HepG2 (cell line): Measurements from ENCODE around the gene DHRS7. TPM values are rescaled to one million over a fixed set of nuclear protein-coding genes. Genes with fewer than 3 reads are reported as not detected.

Experiments
- HDAC2 ChIP-seq: sonication (generic); formaldehyde crosslinking; IDR thresholded peaks from 2 replicates; pipeline ENCODE4 v1.4.0; 2020; ENCODE audit warnings: missing genetic modification reagents
- HOXA3 ChIP-seq: sonication (generic); formaldehyde crosslinking; IDR thresholded peaks from 2 replicates; pipeline ENCODE4 v1.5.0; 2020; ENCODE audit warnings: missing genetic modification reagents
- HOXA7 ChIP-seq: sonication (generic); formaldehyde crosslinking; IDR thresholded peaks from 2 replicates; pipeline ENCODE4 v1.8.1; 2022; ENCODE audit warnings: mild to moderate bottlenecking, missing genetic modification reagents, moderate library complexity
- PHF5A ChIP-seq: IDR thresholded peaks from one replicate; pipeline ENCODE4 v1.6.1; 2018; ENCODE audit warnings: low read depth, missing genetic modification reagents; ENCODE audit not compliant: unreplicated experiment
- TCF7L2 ChIP-seq: IDR thresholded peaks from 2 replicates; pipeline ENCODE4 v1.6.1; 2011; ENCODE audit warnings: mild to moderate bottlenecking, low read depth, low read length, moderate library complexity
- ZNF788 ChIP-seq: sonication (generic); formaldehyde crosslinking; IDR thresholded peaks from 2 replicates; pipeline ENCODE4 v1.5.0; 2020; ENCODE audit warnings: mild to moderate bottlenecking, missing genetic modification reagents, borderline replicate concordance
- polyA plus RNA-seq, 8 experiments: library from polyadenylated mRNA; depleted of rRNA in 3 of 8; stranded (reverse) in 7 of 8; unstranded in 1 of 8; fragments of >200 nt; fragmentation: Illumina TruSeq in 4 of 8; extraction: Trizol in 4 of 8; gene quantifications; 2 replicates each; pipeline versions ENCODE4 v1.2.1 to v1.2.3, GENCODE V29; 2011 to 2016; ENCODE audit warnings: low read depth in 4 of 8, missing spikeins in 1 of 8, mixed read lengths in 1 of 8; ENCODE audit not compliant: insufficient read depth in 1 of 8
- total RNA-seq, 5 experiments: library from RNA; depleted of rRNA; stranded (reverse); fragments of >200 nt; fragmentation: Illumina TruSeq; extraction: Trizol; gene quantifications; 2 replicates each; pipeline ENCODE4 v1.2.3, GENCODE V29; 2016; ENCODE audit warnings: low read depth in 1 of 5
- TF ChIP-seq, protein P1 (sequence below): sonication (generic); formaldehyde crosslinking; IDR thresholded peaks from 2 replicates; pipeline ENCODE4 v1.4.0; 2020; ENCODE audit warnings: mild to moderate bottlenecking, missing genetic modification reagents
- TF ChIP-seq, protein P2 (sequence below), 2 experiments: IDR thresholded peaks; 2 replicates each; pipeline ENCODE4 v1.6.1; 2011 to 2012; ENCODE audit warnings: low read length in 2 of 2, borderline replicate concordance in 1 of 2, low read depth in 1 of 2, mild to moderate bottlenecking in 1 of 2, moderate library complexity in 1 of 2
- TF ChIP-seq, protein P3 (sequence below): sonication (generic); formaldehyde crosslinking; IDR thresholded peaks from 2 replicates; pipeline ENCODE4 v1.4.0; 2020; ENCODE audit warnings: missing genetic modification reagents
- TF ChIP-seq, protein P4 (sequence below): sonication (generic); formaldehyde crosslinking; IDR thresholded peaks from 2 replicates; pipeline ENCODE4 v1.9.0; 2021; ENCODE audit warnings: missing genetic modification reagents, borderline replicate concordance

Gene DHRS7
- total and polyA plus RNA-seq, 2 of the 13 experiments (the other 11 are each of a cell fraction or from before 2014, with no cell fraction given) = 20.8 to 44.4 TPM

DNA sequence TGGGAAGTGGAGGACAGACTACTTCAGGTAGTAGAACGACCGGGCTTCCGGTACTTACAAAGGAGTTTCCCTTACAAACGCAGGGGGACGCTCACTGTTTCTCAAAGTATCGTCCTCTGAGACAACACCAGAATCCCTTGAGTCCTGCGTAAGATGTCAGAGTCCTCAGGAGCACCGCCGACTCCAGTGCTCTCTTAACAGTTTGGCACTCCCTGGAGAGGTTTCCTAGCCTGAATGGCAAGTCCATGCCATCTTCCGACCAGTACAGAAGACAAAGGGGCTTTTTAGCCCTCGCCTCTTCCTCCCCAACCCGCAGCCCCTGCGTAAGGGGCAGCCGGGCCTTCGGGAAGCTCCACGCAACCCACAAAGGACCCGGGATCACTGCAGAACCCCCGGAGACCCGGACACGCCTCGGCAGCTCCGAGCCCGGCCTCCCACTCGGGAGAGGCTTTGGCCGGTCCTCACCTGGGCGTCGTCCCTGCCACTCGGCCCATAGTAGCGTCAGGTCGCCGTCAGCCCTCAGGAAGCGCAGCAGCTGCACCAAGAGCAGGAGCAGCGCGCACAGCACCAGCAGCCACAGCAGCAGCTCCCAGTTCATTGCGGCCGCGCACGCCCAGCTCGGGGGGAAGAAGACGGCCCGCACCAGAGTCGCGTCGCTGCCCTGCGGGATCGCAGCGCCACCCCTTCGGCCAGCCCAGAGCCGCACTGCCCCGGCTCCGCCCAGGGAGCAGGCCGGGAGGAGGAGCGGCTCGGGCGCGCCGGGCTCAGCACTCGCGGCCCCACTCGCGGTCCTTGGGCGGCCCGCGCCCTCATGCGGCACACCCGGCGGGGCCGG, at the start of gene DHRS7 (continued):
- TF ChIP-seq, protein P1, sequence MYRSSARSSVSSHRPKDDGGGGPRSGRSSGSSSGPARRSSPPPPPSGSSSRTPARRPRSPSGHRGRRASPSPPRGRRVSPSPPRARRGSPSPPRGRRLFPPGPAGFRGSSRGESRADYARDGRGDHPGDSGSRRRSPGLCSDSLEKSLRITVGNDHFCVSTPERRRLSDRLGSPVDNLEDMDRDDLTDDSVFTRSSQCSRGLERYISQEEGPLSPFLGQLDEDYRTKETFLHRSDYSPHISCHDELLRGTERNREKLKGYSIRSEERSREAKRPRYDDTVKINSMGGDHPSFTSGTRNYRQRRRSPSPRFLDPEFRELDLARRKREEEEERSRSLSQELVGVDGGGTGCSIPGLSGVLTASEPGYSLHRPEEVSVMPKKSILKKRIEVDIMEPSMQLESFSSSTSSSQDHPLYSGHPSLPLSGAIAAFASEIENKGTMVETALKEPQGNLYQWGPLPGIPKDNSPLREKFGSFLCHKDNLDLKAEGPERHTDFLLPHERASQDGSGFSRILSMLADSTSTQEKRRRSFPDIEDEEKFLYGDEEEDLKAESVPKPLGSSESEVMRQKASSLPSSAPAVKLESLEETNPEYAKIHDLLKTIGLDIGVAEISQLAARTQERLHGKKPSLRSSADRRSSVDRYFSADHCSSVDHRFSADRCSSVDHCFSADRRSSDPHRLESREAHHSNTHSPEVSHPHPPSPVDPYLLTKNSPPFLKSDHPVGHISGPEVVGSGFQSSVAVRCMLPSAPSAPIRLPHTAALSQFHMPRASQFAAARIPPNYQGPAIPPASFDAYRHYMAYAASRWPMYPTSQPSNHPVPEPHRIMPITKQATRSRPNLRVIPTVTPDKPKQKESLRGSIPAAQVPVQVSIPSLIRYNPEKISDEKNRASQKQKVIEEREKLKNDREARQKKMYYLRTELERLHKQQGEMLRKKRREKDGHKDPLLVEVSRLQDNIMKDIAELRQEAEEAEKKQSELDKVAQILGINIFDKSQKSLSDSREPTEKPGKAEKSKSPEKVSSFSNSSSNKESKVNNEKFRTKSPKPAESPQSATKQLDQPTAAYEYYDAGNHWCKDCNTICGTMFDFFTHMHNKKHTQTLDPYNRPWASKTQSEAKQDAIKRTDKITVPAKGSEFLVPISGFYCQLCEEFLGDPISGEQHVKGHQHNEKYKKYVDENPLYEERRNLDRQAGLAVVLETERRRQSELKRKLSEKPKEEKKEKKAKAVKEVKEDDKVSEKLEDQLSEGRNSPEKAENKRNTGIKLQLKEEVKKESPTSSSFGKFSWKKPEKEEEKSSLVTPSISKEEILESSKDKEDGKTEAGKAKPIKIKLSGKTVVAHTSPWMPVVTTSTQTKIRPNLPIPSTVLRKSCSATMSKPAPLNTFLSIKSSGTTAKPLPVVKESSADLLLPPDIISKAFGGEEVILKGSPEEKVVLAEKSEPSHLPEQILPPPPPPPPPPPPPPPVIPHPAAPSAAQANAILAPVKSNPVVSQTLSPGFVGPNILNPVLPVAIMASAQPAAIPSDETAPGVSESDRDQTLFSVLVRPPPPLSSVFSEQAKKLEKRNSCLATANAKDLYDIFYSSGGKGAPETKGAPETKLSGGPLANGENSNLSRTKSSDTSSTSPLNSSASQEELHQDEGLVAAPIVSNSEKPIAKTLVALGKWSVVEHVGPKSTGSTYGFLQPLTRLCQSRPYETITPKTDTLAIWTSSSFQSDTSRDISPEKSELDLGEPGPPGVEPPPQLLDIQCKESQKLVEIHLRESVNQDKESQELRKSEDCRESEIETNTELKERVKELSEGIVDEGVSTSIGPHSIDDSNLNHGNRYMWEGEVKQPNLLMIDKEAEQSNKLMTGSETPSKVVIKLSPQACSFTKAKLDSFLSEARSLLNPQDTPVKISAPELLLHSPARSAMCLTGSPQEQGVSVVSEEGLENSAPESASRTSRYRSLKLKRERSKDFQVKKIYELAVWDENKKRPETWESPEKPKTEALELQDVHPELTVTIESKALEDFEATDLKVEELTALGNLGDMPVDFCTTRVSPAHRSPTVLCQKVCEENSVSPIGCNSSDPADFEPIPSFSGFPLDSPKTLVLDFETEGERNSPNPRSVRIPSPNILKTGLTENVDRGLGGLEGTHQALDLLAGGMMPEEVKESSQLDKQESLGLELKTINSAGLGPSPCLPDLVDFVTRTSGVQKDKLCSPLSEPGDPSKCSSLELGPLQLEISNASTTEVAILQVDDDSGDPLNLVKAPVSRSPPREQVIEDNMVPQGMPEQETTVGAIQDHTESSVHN (CRISPR knock-in tag) = 0 out of 2 replicates have a peak, but pooled peaks have one; percentile 20
- TF ChIP-seq TCF7L2 = no peak
- TF ChIP-seq, protein P2, sequence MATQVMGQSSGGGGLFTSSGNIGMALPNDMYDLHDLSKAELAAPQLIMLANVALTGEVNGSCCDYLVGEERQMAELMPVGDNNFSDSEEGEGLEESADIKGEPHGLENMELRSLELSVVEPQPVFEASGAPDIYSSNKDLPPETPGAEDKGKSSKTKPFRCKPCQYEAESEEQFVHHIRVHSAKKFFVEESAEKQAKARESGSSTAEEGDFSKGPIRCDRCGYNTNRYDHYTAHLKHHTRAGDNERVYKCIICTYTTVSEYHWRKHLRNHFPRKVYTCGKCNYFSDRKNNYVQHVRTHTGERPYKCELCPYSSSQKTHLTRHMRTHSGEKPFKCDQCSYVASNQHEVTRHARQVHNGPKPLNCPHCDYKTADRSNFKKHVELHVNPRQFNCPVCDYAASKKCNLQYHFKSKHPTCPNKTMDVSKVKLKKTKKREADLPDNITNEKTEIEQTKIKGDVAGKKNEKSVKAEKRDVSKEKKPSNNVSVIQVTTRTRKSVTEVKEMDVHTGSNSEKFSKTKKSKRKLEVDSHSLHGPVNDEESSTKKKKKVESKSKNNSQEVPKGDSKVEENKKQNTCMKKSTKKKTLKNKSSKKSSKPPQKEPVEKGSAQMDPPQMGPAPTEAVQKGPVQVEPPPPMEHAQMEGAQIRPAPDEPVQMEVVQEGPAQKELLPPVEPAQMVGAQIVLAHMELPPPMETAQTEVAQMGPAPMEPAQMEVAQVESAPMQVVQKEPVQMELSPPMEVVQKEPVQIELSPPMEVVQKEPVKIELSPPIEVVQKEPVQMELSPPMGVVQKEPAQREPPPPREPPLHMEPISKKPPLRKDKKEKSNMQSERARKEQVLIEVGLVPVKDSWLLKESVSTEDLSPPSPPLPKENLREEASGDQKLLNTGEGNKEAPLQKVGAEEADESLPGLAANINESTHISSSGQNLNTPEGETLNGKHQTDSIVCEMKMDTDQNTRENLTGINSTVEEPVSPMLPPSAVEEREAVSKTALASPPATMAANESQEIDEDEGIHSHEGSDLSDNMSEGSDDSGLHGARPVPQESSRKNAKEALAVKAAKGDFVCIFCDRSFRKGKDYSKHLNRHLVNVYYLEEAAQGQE (IDR thresholded peaks at IDR 0.05; ENCODE audit: borderline replicate concordance in 1 of 2, low read depth in 1 of 2, low read length in 2 of 2) = no peak
- no peak for TF ChIP-seq HOXA7 (CRISPR knock-in tag)
- TF ChIP-seq ZNF788 (CRISPR knock-in tag) = peak; percentile 69; the same call in 1 of the 2 replicates
- TF ChIP-seq, protein P3, sequence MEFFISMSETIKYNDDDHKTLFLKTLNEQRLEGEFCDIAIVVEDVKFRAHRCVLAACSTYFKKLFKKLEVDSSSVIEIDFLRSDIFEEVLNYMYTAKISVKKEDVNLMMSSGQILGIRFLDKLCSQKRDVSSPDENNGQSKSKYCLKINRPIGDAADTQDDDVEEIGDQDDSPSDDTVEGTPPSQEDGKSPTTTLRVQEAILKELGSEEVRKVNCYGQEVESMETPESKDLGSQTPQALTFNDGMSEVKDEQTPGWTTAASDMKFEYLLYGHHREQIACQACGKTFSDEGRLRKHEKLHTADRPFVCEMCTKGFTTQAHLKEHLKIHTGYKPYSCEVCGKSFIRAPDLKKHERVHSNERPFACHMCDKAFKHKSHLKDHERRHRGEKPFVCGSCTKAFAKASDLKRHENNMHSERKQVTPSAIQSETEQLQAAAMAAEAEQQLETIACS (CRISPR knock-in tag) = no peak; the same call in 1 of the 2 replicates
- TF ChIP-seq, protein P4, sequence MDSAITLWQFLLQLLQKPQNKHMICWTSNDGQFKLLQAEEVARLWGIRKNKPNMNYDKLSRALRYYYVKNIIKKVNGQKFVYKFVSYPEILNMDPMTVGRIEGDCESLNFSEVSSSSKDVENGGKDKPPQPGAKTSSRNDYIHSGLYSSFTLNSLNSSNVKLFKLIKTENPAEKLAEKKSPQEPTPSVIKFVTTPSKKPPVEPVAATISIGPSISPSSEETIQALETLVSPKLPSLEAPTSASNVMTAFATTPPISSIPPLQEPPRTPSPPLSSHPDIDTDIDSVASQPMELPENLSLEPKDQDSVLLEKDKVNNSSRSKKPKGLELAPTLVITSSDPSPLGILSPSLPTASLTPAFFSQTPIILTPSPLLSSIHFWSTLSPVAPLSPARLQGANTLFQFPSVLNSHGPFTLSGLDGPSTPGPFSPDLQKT (CRISPR knock-in tag) = no peak
- TF ChIP-seq PHF5A (CRISPR knock-in tag) = peak; percentile 30
- peak; percentile 53 for TF ChIP-seq HDAC2 (CRISPR knock-in tag)
- TF ChIP-seq HOXA3 (CRISPR knock-in tag) = peak; percentile 61
